ENCODE data around the gene PDCD1LG2.
"Not testable (repeated sequence)": the region's sequence is repeated elsewhere in the genome, so short reads cannot be mapped to it uniquely, and the experiment has no call there.

Gene PDCD1LG2

DNA sequence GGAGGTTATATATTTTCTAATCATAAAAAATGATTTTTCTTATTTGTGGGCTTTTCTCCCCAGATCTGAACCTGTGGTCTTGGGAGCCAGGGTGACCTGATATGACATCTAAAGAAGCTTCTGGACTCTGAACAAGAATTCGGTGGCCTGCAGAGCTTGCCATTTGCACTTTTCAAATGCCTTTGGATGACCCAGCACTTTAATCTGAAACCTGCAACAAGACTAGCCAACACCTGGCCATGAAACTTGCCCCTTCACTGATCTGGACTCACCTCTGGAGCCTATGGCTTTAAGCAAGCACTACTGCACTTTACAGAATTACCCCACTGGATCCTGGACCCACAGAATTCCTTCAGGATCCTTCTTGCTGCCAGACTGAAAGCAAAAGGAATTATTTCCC is 59.6 kb downstream of the PDCD1LG2 start:
- DNase-seq: no peak

GRCh38 chr9:5571629-5572232 is 61.4 kb downstream of the PDCD1LG2 start:
- DNase-seq: no peak

DNA sequence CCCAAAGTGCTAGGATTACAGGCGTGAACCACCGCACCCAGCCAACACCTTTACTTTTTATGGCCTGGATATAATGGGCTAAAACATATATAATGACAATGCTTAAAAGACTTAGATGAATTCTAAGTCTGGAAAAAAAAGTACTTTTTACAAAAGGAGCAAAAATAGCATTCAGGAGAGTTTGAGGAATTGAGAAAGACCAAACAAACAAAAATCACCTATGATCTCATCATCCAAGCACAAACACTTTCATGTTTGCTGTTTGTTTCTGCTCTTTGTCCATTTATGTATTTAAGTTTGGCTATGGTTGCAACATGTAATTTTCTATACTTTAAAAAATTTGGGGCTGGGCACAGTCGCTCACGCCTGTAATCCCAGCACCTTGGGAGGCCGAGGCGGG is 63.8 kb downstream of the PDCD1LG2 start:
- DNase-seq: no peak

DNA sequence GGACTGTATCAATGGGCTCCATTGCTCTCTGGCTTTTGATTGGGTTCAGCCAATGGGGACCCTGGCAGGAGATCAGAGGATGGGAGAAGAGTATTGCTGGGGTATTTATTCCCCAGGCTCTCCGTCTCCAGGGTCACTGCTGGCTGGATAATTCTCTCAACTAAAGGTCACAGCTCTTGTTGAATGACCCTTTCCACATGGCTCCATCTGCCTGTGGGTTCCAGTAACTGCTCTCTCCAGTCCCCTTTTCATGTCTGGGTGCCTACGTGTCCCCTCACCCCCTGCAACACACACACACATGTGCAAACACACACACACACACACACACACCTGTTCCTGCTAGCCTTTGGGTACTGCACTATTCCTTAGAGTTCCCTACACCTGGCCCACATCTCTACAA is 64.7 kb downstream of the PDCD1LG2 start:
- DNase-seq: no peak

DNA sequence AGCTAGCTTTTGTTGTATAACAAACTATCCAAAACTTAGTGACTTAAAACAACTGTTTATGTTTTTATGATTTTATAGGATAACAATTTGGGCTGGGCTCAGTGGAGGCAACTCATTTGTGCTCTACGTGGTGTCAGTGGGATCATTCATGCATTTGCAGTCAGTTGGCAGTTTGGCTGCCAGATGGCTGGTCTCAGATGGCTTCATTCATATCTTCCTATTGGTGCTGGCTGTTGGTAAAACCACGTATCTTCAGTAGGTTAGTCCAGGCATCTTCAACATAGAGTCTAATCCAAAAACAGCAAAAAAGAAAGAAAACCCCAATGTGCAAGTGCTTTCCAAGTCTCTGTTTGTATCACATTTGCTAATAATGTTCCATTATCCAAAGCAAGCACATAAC is 66.9 kb downstream of the PDCD1LG2 start:
- no peak for DNase-seq

DNA sequence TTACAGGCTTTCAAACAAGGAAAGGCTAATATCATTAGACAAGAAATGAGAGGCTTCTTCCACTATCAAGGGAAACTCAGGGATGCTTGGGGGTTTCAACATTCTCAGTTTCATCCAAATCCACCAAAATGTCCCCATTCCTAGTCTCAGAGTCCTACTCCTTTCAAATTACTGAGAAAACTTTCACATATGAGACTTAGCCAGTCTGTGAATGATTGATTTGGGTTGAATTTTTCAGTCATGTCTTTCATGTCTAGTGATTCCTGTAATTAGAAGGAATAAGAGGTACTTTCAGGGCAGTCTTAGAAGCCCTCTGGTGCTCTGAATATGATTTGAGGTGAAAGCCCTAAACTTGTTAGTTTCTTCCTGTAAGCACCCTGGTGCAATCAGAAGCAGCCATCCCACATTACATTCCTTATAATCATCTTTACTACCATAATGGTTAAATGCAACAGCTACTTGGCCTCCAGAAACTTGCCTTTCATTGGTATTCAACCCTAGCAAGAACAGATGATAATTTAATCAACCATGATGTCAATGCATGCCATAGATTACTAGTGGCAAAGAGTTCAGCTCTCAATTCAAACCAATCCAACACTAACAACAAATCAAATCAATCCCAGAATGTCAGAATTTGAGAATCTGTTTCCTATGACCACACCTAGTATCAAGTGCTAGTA is 67.8 kb downstream of the PDCD1LG2 start:
- no peak for DNase-seq

DNA sequence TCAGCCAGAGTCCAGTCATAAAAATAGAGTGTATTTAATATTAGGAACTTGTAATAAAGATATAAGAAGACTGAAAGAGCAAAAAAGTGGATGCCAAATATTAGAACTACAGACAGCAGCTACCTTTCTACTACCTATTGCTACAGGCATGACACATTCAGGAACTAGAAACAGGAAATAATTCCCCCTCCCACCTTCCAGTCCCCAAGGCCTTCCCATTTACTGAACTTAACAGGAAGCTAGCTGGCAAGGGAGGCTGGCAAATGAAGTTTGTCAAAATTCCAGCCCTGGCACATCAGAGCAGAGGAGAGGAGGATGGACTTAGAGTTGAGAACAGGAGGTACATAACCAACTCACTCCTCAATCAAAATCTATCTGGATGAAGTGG is 68.4 kb downstream of the PDCD1LG2 start:
- no peak for DNase-seq

GRCh38 chr9:5579881-5580280 is 69.5 kb downstream of the PDCD1LG2 start:
- DNase-seq: no peak

DNA sequence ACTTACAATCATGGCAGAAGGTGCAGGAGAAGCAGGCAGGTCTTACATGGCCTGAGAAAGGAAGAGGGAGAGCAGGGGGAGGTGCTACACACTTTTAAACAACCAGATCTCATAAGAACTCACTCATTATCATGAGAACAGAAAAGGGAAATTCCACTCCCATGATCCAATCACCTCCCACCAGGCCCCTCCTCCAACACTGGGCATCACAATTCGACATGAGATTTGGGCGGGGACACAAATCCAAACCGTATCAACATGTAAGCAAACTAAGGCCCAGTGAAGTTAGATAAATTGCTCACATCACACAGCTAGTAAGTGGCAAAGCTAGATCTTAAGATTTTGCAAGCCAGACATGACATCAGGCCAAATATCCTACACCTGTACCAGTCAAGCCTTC is 70.3 kb downstream of the PDCD1LG2 start:
- no peak for DNase-seq

GRCh38 chr9:5581706-5582105 is 71.4 kb downstream of the PDCD1LG2 start:
- not testable (repeated sequence) for DNase-seq

DNA sequence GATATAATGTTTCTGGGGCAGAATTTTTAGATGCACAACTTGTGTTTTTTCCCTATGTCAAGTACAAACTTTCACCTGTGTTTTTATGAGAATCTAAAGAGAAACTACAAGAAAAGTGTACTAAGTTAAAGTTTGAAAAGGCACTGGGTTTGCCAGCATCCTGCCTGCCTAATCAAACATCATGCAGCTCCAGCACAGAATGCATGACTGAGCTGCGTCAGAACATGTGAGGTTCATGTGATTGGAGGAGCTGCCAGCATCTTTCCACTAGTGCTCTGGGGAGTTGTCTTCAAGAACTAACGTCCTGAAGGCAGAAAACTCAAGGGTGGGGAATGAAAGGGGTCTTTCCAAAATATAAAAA is 72.5 kb downstream of the PDCD1LG2 start:
- DNase-seq: no peak

DNA sequence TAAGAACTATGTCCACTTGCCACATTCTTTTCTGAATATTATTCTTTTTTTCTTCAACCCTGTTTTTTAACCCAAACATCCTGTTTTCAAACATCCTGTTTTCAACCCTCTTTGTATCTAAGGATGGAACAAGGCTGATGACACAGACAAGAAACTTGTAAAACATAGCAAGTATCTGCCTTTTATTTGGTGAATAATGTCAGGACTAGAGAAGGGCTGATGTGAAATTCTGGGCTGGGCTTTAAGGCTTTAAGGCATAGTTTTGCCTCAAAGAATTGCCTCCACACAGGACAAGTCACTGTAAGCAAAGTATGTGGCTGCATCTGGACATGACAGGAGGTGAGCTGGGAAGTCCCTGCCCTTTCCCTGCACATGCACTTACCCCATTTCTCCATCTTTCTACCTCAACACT is 76.1 kb downstream of the PDCD1LG2 start:
- no peak for DNase-seq

GRCh38 chr9:5587024-5587423 is 76.7 kb downstream of the PDCD1LG2 start:
- no peak for DNase-seq

DNA sequence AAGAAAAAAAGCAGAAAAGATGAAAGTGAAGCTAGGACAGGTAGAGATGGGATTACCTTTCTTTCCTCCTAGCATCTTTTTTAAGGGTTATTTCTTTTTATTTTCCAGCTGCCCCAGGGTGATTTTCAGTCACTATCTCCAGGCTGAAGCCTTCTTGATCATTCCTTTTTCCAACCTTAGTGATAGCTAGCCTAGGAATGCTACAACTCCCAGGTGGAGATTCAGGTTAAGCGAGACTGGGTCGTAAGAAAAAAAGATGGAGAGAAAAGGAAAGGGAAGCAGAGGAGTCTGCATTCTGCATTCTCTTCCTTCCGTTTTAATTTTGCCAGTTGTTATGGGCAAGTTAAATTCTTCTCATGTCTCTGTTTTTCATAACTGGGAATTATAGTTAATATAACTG is 81.9 kb downstream of the PDCD1LG2 start:
- no peak for DNase-seq

DNA sequence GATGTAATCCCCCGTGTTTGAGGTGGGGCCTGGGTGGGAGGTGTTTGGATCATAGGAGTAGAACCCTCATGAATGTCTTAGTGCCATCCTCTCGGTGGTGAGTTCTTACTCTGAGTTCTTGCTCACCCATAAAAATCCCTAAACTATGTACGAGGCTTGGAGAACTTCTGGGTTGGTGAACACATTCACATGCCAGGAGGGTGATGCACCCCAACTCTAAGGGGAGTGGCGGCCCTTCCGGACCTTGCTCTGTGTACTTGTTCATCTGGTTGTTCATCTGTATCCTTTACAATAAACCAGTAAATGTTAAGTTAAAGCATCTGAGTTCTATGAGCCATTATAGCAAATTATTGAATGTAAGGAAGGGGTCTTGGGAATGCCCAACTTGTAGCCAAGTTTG is 82.6 kb downstream of the PDCD1LG2 start:
- no peak for DNase-seq

DNA sequence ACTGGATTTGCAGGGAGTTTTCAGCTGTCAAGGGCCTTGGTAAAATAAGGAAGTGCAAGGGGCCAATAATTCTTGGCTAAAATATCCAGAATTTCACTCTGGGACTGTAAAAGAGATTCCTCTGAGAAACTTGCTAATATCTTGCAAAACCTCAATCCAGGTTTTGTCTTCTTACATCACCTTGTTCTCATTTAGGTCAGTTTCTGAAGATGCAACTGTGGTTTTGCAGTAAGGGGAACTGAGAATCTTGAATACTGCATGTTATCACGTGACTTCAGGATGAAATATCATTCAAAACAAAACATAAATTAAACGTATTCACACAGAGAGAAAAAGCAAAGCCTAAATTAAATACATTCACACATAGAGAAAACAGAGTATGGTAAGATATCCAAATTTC is 83.6 kb downstream of the PDCD1LG2 start:
- DNase-seq: no peak

DNA sequence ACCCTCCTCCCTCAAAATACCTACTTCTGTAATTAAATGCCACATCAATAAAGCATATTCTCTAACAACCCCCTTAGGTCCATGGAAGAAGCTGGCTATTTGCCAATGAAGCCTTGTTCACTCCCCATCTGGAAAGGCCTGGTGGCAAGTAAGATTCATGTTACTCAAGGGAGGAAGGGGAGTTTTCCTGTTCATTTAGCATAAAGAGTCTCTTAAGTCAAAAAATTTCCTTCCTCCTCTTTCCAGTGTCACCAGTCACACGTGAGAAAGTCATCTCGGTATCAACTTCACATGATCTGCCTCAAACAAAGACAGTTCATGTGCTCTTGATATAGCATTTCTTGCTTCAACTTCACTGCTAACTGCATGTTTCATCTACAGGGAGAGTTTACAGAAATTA is 85.8 kb downstream of the PDCD1LG2 start:
- no peak for DNase-seq

- DNase-seq: no peak
Measured at GRCh38 chr9:5608298-5609225, 98.2 kb downstream of the PDCD1LG2 start.

DNA sequence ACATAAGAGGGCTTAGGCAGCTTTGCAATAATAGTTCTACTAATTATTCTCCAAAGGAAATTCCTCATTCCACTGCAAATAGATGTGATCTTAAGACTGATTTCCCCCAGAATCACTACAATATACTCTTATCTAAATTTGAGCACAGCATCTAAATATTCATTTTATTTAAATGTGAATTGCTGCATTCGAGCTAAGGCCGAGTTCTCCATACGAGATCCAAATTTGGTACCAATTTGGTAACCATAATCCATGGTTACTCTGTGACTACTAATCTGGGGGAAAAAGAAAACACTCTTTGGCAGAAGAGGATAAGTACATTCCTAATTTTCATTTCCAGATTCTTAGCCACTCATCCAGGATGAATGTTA is 98.9 kb downstream of the PDCD1LG2 start:
- DNase-seq: no peak

GRCh38 chr9:5610491-5610890 is 100.2 kb downstream of the PDCD1LG2 start:
- no peak for DNase-seq

GRCh38 chr9:5611321-5612184 is 101.2 kb downstream of the PDCD1LG2 start:
- DNase-seq: no peak

- no peak for DNase-seq
Measured at GRCh38 chr9:5612185-5612530, 101.8 kb downstream of the PDCD1LG2 start.

DNA sequence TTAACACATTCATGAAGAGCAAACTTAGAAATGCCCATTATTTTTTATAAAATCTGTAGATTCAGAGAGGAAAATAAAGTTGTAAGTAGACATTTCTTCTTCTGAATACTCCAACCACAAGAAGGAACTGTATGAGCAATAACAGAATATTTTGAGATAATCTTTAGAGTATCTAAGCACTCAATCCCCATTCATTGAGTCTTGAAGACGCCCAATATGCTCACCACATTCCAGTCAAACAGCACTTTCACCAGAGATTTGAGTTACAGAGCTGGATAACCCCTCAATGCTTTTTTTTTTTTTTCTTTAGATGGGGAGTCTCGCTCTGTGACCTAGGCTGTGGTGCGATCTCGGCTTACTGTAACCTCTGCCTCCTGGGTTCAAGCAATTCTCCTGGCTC is 103.9 kb downstream of the PDCD1LG2 start:
- no peak for DNase-seq

All from NCI-H2227 treated with DMSO at 0.1 percent for 48 hours (cell line).